Testis (tissue), 2 donors: ENCODE measurements around the gene ARRDC3.

ENCODE experiments used
- CTCF ChIP-seq, 3 experiments: fragments of 450-650 bp in 2 of 3; fragments of 200-600 bp in 1 of 3; sonication (generic) in 1 of 3; IDR thresholded peaks; one replicate each; pipeline ENCODE4 v1.5.1; 2016 to 2019; ENCODE audit warnings: antibody characterized with exemption in 3 of 3, mild to moderate bottlenecking in 2 of 3, moderate library complexity in 1 of 3
- POLR2A ChIP-seq: fragments of 450-650 bp; IDR thresholded peaks from one replicate; pipeline ENCODE4 v1.6.1; 2017; ENCODE audit warnings: antibody characterized with exemption, mild to moderate bottlenecking, moderate library complexity

GRCh38 chr5:91397791-91398190, 14.7 kb upstream of the ARRDC3 start:
- TF ChIP-seq CTCF (IDR thresholded peaks at IDR 0.05) (no peak), POLR2A (no peak)
